Chondrocyte (in vitro differentiated cells): ENCODE measurements around the gene ZNF74. TPM values are rescaled to one million over a fixed set of nuclear protein-coding genes. Genes with fewer than 3 reads are reported as not detected.

Experiments
- DNase-seq: peaks from one replicate; pipeline ENCODE4 v3.0.0; 2021; ENCODE audit warnings: mixed read lengths, low spot score
- H3K27ac Mint-ChIP-seq: one replicate; pipeline ENCODE4 v1.8.0; 2021; ENCODE audit warnings: mild to moderate bottlenecking, moderate library complexity, mixed read lengths; ENCODE audit not compliant: unreplicated experiment
- H3K27me3 Mint-ChIP-seq: 2 replicates; pipeline ENCODE4 v1.8.0; 2021; ENCODE audit warnings: low read depth, mixed read lengths
- H3K36me3 Mint-ChIP-seq: 2 replicates; pipeline ENCODE4 v1.8.0; 2021; ENCODE audit warnings: low read depth, mixed read lengths
- H3K4me1 Mint-ChIP-seq: 2 replicates; pipeline ENCODE4 v1.8.0; 2021; ENCODE audit warnings: low read depth, mild to moderate bottlenecking, mixed read lengths
- H3K4me3 Mint-ChIP-seq: one replicate; pipeline ENCODE4 v1.8.0; 2021; ENCODE audit warnings: mild to moderate bottlenecking, moderate library complexity, mixed read lengths; ENCODE audit not compliant: unreplicated experiment
- H3K9me3 Mint-ChIP-seq: 2 replicates; pipeline ENCODE4 v1.8.0; 2021; ENCODE audit warnings: low read depth, mixed read lengths
- total RNA-seq: library from RNA; stranded (reverse); gene quantifications from 3 replicates; pipeline ENCODE4 v1.2.1, GENCODE V29; 2021
- TF ChIP-seq, protein P1 (sequence below): fragments of 200-600 bp; sonication (generic); IDR thresholded peaks from 2 replicates; pipeline ENCODE4 v1.5.0; 2021; ENCODE audit warnings: antibody characterized with exemption, mild to moderate bottlenecking, moderate library complexity

Gene ZNF74
- total RNA-seq, 1 donor from 2014 or later: 15.7 TPM

DNA sequence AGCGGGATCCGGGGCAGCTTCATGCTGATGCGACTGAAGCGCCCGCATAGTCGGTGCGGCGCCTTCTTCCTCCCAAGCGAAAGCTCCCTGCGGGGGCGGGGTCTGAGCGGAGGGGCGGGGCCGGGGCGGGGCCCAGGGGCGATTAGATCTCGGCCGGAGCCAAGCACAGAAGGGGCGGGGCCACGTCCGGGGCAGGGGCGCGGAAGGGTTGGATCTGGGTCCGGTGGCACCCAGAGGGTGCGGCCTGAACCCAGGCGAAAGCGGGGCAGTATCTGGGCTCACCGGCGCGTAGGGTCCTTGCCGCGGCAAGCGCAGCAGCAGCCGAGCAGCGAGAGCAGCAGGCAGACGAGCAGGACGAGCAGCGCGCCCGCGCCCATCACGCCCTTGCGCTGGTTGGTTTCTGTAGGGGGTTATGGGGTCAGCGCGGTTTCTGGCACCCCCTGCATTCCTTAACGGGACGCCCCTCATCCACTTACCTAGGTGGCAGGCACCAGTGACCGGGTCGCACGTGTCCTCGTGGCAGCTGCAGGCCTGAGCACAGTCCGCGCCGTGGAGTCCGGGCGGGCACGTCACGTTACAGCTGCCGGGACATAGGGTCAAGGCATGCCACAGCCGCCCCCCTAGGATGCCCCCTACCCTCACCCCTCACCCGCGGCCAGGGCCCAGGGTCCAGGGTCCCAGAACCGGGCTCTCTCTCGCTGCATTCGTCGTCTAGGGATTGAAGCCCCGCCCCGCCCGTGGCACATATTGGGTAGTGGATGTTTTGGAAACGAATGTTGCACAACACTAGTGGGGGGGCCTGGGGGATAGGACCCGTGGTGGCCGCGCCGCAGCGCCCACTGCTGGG lies 35.5 kb downstream of the ZNF74 start:
- peak; percentile 93 for DNase-seq
- Mint-ChIP-seq H3K27ac (no peak overlapping the region), H3K27me3 (no peaks in the 10 kb centered on the region), H3K4me1 (peaks cover 14% of the 10 kb centered on the region), H3K4me3 (no peak overlapping the region), H3K9me3 (no peaks in the 10 kb centered on the region), H3K36me3 (peaks cover 11% of the 10 kb centered on the region)
- TF ChIP-seq, protein P1, sequence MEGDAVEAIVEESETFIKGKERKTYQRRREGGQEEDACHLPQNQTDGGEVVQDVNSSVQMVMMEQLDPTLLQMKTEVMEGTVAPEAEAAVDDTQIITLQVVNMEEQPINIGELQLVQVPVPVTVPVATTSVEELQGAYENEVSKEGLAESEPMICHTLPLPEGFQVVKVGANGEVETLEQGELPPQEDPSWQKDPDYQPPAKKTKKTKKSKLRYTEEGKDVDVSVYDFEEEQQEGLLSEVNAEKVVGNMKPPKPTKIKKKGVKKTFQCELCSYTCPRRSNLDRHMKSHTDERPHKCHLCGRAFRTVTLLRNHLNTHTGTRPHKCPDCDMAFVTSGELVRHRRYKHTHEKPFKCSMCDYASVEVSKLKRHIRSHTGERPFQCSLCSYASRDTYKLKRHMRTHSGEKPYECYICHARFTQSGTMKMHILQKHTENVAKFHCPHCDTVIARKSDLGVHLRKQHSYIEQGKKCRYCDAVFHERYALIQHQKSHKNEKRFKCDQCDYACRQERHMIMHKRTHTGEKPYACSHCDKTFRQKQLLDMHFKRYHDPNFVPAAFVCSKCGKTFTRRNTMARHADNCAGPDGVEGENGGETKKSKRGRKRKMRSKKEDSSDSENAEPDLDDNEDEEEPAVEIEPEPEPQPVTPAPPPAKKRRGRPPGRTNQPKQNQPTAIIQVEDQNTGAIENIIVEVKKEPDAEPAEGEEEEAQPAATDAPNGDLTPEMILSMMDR: no peak

DNA sequence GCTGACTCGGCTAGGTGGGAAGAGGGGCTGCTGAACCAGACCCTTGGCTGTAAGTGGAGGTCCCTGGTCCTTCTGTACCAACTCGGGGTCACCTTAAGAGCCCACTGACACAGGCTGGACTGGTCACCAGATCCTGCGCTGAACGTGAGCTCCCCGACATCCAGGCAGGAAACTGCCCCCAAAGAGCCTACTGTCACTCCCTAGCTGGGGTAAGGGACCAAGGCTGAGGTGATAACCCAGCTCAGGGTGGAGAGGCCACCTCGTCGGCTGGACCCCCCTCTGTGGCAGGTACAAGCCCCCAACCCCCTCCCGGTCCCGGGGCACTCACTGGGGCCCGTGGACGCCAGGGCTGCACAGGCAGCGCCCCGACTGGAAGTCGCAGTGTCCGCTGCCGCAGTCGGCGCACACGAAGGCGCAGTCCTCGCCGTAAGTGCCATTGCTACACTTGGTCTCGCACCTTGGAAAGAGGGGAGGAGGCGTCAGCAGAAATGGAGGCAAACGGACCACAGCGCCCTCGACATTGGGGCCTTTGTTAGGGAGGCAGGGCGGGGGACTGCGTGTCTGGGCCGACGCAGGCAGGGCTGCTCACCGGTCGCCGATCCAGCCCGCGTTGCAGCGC lies 36.3 kb downstream of the ZNF74 start:
- TF ChIP-seq, protein P1: no peak
- Mint-ChIP-seq H3K36me3 (peaks cover 9% of the 10 kb centered on the region), H3K4me1 (peaks cover 21% of the 10 kb centered on the region), H3K27ac (no peak overlapping the region), H3K27me3 (no peaks in the 10 kb centered on the region), H3K4me3 (no peak overlapping the region), H3K9me3 (no peaks in the 10 kb centered on the region)
- DNase-seq: peak; percentile 77

DNA sequence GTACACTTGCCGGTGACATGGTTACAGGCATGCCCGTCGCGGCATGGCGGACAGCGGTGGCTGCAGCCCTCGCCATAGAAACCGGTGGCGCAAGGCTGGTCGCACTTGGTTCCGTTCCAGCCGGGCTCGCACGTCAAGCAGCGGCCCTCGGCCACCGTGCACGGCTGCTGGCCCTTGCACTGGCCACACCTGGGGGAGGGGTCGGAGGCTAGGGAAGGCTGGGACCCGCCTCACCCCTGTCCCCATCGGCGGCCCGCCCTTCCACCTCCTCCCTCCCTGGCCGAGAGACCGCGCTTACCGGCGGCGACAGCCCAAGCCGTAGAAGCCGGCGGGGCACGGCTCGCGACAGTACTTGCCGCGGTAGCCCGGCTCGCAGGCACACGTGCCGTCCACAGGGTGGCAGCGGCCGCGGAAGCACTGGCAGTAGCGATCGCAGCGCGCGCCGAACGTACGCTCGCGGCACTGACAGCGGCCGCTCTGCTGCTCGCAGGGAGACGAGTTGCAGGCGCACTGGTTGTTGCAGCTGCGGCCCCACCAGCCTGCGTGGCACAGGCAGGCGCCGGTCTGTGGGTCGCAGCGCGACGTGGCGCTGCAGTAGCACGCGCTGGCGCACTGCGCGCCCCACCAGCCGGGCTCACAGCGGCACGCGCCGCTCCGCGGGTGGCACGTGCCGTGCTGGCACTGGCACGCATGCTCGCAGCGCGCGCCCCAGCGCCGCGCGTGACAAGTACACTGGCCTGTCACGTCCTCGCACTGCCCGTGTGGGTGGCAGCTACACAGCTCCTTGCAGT lies 37.0 kb downstream of the ZNF74 start:
- H3K4me1 Mint-ChIP-seq: peaks cover 28% of the 10 kb centered on the region

DNA sequence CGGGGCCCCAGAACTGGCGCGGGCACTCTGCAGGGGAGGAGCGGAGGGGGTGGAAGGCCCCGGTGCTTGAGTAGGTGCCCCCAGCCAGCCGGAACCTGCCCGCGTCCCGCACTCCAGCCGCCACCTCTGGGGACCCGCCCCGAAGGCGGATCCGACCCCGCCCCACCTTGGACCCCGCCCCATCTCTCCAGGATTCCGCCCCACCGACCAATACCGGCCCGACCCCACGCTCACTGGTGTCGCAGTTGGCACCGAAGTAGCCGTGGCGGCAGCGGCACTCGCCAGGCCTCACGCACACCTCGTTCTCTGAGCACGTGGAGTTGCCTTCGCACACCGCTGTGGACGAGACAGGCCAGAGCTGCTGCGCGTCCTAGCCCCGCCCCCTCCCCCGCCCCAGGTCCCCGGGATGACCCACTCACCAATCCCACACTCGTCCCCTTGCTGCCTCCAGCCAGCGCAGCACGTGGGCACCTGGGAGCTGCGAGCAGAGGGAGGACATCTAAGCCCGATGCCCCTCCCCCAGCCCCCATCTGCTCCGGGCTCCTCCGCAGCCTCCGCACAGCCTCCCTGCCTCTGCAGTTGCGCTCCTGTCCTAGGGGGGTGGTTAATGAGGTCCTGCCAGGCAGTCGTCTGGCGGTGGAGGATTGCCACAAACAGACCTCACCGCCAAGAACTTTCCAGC lies 37.7 kb downstream of the ZNF74 start:
- peaks cover 29% of the 10 kb centered on the region for H3K4me1 Mint-ChIP-seq
- no peaks in the 10 kb centered on the region for H3K27me3 Mint-ChIP-seq
- TF ChIP-seq, protein P1: no peak
- H3K9me3 Mint-ChIP-seq: no peaks in the 10 kb centered on the region
- H3K4me3 Mint-ChIP-seq: no peak overlapping the region
- DNase-seq: peak; percentile 90
- no peak overlapping the region for H3K27ac Mint-ChIP-seq
- peaks cover 9% of the 10 kb centered on the region for H3K36me3 Mint-ChIP-seq

More for the DNA sequence above, 37.0 kb downstream of the ZNF74 start:
- H3K27ac Mint-ChIP-seq: no peak overlapping the region
- H3K27me3 Mint-ChIP-seq: no peaks in the 10 kb centered on the region
- H3K4me3 Mint-ChIP-seq: no peak overlapping the region
- H3K9me3 Mint-ChIP-seq: no peaks in the 10 kb centered on the region
- DNase-seq: peak; percentile 90
- peaks cover 9% of the 10 kb centered on the region for H3K36me3 Mint-ChIP-seq
- TF ChIP-seq, protein P1: peak; percentile 64
